ENCODE results near the gene ECD.
A peak's percentile ranks its signal among the peaks of the same experiment; 100 is the strongest.
"Not testable (repeated sequence)": the region's sequence is repeated elsewhere in the genome, so short reads cannot be mapped to it uniquely, and the experiment has no call there.

The ECD gene

DNA sequence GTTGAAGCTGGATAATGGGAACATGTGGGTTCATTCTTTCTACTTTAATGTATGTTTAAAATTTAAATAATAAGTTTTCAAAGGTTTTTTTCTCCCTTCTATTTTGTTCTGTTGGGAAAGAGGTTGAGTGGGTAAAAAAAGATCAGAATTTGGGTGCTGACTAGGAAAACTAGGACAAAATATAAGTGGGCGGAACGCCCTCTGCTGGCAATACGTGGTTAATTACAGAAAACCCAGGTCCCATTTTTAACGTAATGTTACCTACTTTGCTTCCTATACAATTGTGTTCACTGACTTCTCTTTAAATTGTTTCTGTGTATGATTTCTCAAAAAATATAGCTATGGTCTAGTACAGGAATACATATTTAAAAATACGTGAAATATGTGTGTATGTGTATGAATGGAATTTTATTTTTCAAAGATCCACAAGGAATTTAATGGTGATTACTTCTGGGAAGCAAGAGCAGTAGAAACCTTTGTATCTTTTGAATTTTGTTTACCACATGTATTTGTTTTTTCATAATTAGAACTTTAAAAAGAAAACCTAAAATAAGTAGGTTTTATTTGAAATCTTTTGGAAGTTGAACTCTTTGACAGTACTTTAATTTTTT is 8.7 kb downstream of the ECD start:
- peak; percentile 64 to 76 (median 68) for DNase-seq

DNA sequence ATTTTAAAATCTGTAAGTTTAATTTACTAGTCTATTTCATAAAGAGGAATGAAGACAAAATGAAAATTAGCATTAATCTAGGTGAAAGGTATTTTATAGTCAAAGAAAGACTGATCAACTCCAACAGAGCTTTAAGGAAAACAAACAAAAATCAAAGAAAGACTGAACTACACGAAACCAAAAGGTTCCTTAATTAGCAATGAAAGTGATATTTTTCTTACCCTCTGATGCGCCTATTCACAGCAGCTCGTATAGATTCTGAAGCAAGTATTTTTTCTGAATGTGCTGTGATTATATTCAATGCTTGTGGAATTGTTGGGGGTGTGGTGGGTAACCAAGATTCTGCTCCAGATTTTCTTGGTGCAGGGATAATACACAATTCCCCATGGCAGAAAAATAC is 11.8 kb downstream of the ECD start:
- DNase-seq, result no peak

DNA sequence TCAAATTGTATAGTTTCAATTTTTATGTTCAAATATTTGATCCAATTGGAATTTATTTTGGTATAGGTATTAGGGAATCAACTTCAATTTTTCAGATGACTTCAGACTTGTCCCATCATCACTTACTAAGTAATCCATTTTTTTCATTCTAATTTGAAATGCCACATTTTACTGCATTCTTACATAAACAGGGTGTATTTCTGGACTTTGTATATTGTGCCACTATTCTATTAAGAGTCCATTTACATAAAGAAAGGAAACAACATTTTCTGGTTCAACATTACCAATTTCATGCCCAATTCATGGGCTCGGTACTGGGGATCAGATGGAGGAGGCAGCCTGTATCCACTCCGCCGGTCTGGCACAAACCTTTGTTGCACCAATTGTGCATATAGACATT is 15.8 kb downstream of the ECD start:
- no peak for DNase-seq

DNA sequence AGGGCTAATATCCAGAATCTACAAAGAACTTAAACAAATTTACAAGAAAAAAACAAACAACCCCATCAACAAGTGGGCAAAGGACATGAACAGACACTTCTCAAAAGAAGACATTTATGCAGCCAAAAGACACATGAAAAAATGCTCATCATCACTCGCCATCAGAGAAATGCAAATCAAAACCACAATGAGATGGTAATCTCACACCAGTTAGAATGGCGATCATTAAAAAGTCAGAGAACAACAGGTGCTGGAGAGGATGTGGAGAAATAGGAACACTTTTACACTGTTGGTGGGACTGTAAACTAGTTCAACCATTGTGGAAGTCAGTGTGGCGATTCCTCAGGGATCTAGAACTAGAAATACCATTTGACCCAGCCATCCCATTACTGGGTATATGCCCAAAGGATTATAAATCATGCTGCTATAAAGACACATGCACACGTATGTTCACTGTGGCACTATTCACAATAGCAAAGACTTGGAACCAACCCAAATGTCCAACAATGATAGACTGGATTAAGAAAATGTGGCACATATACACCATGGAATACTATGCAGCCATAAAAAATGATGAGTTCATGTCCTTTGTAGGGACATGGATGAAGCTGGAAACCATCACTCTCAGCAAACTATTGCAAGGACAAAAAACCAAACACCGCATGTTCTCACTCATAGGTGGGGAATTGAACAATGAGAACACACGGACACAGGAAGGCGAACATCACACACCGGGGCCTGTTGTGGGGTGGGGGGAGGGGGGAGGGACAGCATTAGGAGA is 17.0 kb downstream of the ECD start:
- DNase-seq, result not testable (repeated sequence)

DNA sequence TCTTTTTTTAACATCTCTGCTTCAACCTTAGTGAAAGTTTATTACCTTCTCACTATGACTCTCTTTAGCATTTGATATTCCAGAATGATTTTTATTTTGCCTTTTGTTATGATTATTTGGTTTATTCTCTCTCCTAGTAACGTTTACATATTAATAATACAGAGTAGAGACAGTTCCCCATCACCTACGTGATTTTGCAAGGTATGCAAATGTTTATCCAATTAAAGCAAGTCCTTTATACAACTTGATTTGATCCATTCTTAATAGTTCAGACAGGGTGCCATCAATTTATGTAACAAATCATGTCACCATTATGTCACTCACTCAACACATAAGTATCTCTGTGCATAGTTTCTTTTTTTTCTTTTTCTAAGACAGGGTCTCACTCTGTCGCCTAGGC is 26.2 kb downstream of the ECD start:
- DNase-seq, result no peak

DNA sequence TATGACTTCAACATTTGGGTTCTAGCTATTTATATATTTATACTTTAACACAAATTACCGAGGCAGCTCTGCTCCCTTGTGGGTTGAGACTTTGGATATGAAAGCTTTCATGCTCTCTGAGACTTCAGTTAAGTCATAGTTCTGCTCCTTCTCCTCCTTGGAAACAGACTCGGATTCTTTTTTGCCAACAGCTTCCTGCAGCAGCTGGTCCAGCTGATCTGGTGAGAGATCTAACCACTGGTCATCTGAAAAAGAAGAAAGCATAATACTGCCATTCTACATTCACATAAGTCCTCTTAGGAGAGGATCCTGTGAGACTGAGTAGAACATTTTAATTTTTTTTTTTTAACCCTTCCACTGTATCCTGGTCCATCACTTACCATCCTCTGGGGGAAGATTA is 28.6 kb downstream of the ECD start:
- no peak for DNase-seq

DNA sequence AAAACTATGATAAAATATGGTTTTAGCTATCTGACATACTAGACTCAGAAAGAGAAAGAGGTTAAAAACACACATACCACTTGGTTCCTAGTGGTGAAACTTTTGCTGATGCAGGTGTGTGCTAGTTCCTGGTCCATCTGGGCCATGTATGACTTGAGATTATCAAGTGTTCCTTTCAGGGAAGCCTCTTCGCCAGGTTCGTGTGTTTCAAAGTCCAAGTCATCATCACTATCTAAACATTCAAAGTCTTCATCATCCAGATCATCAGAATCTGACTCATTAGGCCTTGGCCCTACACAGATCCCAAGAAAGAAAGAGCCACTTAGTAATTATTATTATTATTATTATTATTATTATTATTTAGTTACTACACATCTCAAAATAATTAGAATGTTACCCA is 31.2 kb downstream of the ECD start:
- DNase-seq, result no peak

DNA sequence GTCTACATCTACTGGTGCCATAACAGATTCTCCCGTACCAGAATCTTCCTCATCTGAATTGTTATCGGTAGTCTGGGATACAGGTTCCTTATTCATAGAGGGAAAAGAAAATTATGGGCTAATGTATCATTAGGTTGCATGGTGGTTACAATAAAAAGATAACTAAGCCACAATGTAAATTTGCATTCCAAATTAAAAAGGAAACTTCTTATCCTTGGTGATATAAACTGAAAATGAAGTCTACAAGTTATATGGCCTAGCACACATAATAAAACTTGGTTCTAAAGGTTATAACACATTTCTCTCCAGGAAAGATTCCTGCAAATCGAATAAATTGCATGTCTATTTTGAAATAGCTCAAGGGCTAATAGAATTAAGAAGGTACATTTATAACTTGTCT is 33.1 kb downstream of the ECD start:
- no peak for DNase-seq

DNA sequence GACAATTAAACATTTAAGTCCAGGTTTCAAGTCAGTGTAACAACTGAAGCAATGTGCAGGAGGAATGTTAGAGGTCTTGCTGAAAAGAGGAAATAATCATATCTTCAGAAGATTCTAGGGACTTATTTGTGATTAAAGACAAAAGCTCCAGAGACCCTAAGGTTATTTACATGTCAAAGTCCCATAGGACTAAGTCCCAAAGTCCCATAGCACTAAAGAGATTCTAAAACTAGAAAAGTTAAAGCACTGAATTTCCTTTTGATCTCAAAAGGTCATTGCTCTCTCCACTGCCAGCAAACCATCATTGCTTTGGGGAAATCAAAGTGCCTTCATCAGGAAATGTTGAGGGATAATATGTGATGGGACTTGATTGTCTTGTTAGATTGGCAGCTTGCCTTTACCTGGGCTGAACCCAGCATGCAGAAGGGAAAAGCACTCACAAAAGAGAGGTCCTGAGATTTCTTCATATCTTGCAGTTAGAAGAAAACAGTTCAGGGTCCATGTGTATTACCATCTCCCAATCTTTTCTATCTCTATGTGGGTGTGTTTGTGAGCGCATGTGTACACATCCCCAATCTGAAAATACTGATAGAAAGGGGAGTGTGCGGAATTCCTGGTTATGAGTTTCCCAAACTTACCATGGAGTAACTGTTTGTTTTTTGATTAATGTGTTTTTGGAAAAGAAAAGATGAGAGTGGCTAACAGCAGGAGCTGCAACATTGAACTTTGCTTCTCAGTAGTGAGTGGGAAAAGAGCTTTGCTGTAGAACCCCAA is 35.7 kb downstream of the ECD start:
- DNase-seq, result no peak

DNA sequence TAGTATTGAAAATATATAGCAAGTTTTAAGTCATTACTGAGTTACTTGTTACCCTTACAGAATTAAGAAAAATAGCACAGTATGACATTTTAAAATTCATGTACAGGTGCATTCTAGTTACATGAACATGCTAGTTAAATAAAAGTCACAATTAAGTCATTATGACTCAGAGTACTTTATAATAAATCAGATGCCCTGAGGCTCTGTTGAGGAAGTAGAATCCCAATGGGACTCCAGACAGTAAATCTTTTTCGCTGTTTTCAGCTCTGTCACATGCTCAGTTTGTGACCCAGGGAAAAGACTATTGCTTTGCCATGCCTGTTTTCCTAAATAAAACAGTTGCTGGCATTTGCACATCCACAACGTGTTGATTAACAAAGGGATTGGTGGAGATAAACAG is 36.5 kb downstream of the ECD start:
- DNase-seq, result no peak

DNA sequence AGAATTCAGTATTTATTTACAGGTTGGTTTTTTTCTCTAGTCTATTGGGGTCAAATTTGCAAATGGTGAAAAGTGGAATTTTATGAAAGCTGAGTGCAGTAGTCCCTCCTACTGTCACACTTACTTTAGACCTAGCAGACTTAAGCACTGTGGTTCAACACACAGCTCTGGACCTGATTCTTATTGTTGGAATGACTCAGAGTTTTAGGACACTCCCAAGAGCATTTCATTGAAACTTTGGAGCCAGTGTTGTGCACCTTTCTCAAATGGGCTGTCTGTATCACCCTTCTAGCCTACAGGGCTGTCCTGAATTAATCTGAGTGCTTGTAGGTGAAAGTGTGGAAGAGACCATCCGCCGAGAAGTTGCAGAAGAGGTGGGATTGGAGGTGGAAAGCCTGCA is 41.5 kb downstream of the ECD start:
- DNase-seq, result no peak

DNA sequence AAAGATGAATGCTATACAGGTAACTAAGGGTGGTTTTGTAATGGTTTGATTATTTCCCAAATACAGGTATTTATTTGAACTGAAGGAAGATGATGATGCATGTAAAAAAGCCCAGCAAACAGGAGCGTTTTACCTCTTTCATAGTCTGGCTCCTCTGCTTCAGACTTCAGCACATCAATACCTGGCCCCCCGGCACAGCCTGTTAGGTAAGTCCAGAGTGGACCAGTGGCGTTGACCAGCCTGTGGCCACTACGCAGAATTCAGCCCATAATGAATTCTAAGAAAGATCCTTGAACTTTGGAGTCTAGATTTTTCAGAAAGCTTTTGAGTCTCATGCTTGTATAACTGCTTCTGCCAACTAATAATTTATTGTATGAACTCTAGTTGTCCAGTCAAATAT is 47.9 kb downstream of the ECD start:
- DNase-seq, result no peak

DNA sequence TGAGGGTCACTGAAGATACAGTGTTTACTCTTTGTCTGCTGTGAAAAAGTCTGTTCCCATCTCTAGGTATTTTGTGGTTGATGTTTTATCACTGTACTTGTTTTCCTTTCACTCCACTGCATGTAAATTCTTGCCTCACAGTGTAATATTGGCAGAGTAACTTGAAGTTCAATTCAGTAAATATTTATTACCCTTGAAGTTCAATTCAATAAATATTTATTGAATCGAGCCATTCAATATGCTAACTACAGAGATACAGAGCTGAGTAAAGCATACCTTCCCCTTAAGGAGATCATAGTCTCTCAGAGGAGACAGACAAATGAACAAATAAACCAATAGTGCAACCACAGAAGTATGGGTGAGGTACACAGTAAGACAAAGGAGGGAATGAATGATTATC is 48.4 kb downstream of the ECD start:
- DNase-seq, result no peak

DNA sequence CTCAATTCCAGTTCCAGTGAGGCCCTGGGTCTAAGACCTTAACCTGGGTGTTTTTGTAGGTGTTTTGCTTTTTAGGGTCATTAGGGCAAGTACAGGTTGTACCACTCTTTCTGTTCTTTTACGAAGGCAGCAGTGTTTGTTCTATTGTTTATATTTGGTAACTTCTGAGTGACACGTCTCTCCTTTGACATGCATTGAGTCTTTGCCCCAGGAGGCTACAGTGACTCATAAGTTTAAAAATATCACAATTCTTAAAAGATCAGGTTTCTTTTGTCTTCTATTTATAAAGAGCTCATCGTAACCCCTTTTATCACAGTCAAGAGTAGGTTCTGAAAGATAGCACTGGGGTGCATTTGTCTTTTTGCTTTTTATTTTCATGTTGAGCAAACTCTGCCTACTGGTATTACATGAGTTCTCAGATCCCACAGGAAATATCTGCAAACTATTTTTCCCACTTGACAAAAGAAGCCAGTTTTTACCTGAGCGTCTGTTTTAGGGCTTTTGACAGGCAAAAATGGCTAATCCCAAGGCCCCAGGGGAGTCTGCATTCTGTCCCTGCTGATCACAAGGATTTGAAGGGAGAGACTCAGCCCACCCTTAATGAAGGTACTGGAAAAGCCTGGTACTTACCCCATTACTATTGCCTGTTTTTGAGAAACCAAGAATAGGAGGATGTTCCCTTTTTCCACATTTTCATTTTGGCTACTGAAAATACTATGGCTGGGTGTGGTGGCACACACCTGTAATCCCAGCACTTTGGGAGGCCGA is 49.6 kb downstream of the ECD start:
- peak in 2 of 4 experiments; percentile 18 to 22 for DNase-seq

DNA sequence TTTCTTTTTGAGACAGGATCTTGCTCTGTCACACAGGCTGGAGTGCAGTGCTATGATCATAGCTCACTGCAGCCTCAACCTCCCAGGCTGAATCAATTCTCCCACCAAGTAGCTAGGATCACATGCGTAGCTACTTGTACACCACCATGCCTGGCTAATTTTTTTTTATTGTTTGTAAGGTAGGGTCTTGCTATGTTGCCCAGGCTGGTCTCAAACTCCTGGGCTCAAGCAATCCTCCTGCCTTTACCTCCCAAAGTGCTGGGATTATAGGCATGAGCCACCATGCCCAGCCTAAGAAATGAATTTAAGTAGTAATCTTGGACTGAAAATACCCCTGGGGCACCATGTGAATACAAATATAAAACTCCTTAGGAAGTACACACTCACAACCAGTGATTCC is 51.8 kb downstream of the ECD start:
- no peak for DNase-seq

DNA sequence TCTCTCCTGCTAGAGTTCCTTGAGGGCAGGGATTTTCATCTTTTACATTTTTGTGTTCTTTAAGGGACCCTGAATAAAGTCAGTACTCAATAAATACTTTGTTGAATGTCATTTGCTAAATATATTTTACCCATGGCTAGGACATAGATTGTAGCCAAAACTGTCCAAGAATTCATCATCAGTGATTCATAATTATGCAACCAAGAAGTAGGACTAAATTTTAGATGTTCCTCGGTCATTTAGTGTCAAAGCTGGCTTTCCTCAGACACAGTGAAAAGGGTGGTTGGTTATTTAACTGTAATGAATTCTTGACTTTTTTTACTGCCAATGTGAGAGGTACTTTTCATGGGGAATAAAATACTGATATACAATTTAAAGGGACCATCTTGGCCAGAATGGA is 54.3 kb downstream of the ECD start:
- DNase-seq, result peak in 2 of 4 experiments; percentile 52 to 53

DNA sequence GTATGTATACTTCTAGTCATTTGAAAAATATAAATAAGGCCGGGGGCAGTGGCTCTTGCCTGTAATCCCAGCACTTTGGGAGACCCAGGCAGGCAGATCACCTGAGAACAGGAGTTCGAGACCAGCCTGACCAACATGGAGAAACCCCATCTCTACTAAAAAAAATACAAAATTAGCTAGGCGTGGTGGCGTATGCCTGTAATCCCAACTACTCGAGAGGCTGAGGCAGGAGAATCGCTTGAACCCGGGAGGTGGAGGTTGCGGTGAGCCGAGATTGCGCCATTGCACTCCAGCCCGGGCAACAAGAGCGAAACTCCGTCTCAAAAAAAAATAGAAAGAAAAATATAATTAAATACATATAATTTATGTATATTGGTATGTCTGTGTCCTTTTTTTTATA is 55.8 kb downstream of the ECD start:
- not testable (repeated sequence) for DNase-seq

DNA sequence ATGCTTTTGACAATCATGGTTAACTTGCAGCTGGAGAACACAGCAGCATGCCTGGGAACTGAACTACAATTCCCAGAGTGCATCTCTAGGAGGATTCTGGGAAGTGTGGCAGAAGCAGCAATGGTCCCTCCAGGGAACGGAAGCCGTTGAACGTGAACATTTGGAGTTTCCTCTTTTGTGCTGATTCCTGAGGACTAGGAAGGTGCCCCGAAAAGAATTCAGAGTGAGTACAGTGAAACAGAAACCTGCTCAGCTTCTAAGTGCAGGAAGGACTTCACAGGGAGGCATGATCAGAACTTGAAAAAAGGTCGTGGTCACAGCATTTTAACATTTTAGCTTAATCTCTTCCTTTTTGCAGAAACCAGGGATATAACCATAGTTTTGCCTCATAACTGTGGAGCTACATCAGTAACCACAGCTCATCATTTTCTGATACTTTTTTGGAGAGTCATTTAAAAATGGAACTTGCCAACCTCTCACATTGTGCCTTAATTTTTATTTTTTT is 57.4 kb downstream of the ECD start, which contains the start of gene NUDT13:
NUDT13 (plus strand) TSS at position 111 of the 505 bp plus-strand sequence. CDS start 3,911 bp downstream, outside the sequence.
- peak; percentile 84 to 92 (median 89) for DNase-seq

DNA sequence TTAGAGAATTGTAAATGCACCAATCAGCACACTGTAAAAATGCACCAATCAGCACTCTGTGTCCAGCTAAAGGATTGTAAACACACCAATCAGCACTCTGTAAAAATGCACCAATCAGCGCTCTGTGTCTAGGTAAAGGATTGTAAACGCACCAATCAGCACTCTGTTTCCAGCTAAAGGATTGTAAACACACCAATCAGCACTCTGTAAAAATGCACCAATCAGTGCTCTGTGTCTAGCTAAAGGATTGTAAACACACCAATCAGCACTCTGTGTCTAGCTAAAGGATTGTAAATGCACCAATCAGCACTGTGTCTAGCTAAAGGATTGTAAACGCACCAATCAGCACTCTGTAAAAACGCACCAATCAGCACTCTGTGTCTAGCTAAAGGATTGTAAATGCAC is 58.6 kb downstream of the ECD start:
- not testable (repeated sequence) for DNase-seq

DNA sequence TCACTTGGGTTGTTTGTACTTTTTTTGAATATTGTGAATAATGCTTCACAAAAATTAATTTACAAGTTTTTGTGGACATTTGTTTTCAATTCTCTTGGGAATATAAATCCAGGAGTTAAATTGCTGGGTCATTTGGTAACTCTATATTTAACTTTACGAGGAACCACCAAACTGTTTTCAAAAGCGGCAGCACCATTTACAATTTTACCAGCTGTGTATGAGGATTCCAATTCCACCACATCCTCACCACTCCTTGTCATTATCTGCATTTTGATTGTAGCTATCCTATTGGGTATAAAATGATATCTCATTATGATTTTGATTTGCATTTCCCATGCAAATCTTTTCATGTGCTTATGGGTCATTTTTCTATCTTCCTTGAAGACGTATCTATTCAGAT is 61.5 kb downstream of the ECD start:
- DNase-seq, result no peak

DNA sequence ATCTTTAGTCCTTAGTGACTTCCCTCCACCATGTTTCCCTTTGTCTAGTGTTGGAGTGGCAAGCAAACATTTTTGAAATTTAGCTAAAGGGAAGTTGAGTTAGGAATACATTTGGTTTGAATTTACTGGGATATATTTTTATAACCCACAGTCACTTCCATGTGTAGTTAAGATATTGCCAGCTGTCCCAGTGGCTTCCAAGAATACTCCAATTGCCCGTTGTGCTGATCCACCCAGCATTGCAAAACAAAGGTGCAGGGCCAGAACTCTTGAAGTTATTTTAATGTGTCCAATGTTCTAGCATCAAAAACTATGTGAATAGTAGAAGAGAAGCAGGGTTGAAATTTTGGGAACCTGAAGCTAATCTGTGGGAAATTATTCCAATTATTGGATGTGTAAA is 68.7 kb downstream of the ECD start:
- DNase-seq, result no peak

DNA sequence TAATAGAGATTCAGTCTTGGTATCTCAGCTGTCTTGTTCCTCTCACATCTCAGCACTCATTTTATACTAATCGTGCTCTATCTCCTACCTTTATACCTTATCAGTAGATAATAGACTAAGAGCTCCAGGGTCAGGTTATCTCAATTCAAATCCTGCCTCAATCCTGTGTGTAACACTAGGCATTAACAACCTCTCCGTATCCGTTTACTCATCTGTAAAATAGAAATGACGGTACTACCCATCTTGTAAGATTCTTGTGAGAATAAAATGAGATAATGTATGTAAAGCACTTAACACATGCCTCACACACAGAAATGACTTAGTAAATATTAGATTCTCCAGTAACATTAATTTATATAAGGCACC is 70.5 kb downstream of the ECD start:
- DNase-seq, result no peak
